NB4 (cell line): Measurements from ENCODE around the gene TTLL7.

ENCODE experiments used
- DNase-seq: peaks from one replicate; pipeline ENCODE4 v3.0.0; 2010; ENCODE audit warnings: low read depth
- H3K4me3 ChIP-seq: one replicate; pipeline ENCODE4 v1.5.1; 2011; ENCODE audit warnings: mild to moderate bottlenecking, low read depth, low read length, moderate library complexity
- CTCF ChIP-seq: IDR thresholded peaks from one replicate; pipeline ENCODE4 v1.5.1; 2012; ENCODE audit warnings: low read depth, low read length
- MAX ChIP-seq: IDR thresholded peaks from 2 replicates; pipeline ENCODE4 v1.6.1; 2011; ENCODE audit warnings: low read depth, low read length
- MYC ChIP-seq: IDR thresholded peaks from 2 replicates; pipeline ENCODE4 v1.6.1; 2011; ENCODE audit warnings: low read depth, low read length
- POLR2A ChIP-seq: IDR thresholded peaks from 2 replicates; pipeline ENCODE4 v1.6.1; 2011; ENCODE audit warnings: mild to moderate bottlenecking; ENCODE audit not compliant: insufficient read length; ENCODE audit errors: extremely low read depth

The TTLL7 gene

GRCh38 chr1:84025966-84026365 lies 27.0 kb upstream of the TTLL7 start:
- no peak overlapping the region for H3K4me3 ChIP-seq
- no peak for DNase-seq
- no peak for TF ChIP-seq MAX
- TF ChIP-seq CTCF, result no peak
- no peak for TF ChIP-seq POLR2A
- TF ChIP-seq MYC, result no peak

- TF ChIP-seq MAX, result no peak
- DNase-seq, result no peak
- no peak overlapping the region for H3K4me3 ChIP-seq
These were observed 22.9 kb upstream of the TTLL7 start for GRCh38 chr1:84021822-84022221.

- DNase-seq, result no peak
- H3K4me3 ChIP-seq, result no peak overlapping the region
- no peak for TF ChIP-seq MYC
- no peak for TF ChIP-seq POLR2A
- no peak for TF ChIP-seq MAX
- TF ChIP-seq CTCF, result no peak
These were observed 21.2 kb upstream of the TTLL7 start for GRCh38 chr1:84020151-84020550.

- no peak for DNase-seq
- TF ChIP-seq POLR2A (no peak), MYC (no peak), CTCF (no peak), MAX (no peak)
These were observed 20.3 kb upstream of the TTLL7 start for GRCh38 chr1:84019217-84019616.

GRCh38 chr1:84013708-84014107 lies 14.8 kb upstream of the TTLL7 start:
- H3K4me3 ChIP-seq, result no peak overlapping the region
- TF ChIP-seq MYC, result no peak
- TF ChIP-seq POLR2A, result no peak
- no peak for TF ChIP-seq CTCF
- no peak for TF ChIP-seq MAX
- no peak for DNase-seq

More at GRCh38 chr1:84019217-84019616, 20.3 kb upstream of the TTLL7 start:
- no peak overlapping the region for H3K4me3 ChIP-seq

GRCh38 chr1:84012018-84012417 lies 13.1 kb upstream of the TTLL7 start:
- no peak overlapping the region for H3K4me3 ChIP-seq
- TF ChIP-seq MAX, result no peak
- no peak for TF ChIP-seq CTCF
- no peak for TF ChIP-seq MYC
- TF ChIP-seq POLR2A, result no peak
- no peak for DNase-seq
